Activated CD4-positive, CD25-positive, alpha-beta regulatory T cell (primary cell): ENCODE measurements around the gene ITPR1.

Experiments
- DNase-seq, 4 experiments: peaks; one replicate each; lab custom pipeline; 2025; lab: John Stamatoyannopoulos, UW

The ITPR1 gene

DNA sequence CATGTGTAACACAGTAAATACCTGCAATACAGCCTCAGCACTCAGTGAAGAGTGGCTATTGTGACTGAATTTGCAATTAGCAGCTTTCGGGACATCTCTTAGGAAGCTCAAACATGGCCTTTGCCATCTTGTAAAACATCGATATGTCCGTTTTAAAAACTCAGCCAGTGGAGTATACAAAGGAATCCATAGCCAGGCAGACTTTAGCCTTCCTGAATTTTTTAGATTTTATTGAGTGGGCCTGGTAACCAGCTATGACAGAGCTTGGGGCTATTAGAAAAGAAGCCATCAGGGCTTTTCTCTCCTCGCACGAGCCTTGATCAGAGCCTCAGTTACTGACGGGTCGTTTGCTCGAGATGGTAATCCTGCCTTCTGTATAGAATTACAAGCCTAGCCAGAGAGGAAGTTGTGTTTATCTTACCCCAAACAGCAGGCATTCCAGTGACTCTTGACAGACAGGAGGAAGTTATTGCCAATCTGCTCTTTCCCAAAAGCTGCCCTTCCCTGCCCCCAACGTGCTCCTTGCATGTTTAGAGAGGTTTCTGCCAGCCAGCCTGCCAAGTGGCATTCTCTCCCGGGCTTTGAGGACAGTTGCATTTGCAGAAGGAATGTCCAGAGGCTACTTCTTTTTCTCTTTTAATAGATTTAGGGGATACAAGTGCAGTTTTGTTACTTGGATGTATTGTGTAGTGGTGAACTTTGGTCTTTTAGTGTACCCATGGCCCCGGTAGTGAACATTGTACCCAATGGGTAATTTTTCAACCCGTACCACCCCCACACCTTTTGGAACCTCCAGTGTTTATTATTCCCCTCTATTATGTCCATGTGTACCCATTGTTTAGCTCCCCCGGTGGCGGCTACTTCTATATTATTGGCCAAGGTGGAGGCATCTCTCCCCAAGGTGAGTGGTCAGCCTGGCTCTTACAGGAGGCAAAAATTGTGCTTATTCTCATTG lies 40.6 kb downstream of the ITPR1 start:
- DNase-seq, result no peak

DNA sequence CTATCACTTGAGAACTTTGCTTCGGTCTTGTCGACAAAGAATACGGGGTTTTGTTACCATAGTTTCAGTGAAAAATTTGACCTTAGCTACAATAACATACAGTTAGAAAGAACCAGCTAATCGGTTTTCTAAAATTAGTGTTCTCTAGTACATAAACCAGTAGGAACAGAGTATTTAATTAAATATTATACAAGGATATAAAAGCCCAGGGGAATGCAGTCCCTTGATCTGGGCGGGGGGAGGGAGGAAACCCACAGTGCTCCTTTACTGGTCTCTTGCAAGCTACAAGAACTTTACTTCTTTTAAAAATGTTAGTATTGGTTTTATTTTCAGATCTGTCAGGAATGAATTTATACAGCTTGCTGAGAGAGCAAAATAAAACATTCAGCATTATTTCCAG lies 41.8 kb downstream of the ITPR1 start:
- no peak for DNase-seq

DNA sequence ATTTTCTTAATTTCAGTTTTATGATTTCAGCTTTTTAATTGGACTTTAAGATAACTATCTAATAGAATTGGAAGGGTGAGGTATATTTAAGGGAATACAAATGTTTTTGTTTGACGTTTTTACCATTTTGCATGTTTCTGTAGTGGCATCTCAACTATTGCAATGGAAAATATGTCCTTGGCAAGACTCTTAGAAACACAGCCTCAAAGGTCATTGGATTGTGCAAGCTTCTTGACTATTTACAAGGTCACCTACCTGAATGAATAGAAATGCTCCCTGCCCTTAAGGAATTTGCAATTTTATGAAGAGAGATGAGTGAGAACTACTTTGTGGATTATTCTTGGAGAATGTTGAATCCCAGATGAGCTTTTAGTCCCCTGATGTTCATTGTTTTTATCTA lies 43.1 kb downstream of the ITPR1 start:
- no peak for DNase-seq

DNA sequence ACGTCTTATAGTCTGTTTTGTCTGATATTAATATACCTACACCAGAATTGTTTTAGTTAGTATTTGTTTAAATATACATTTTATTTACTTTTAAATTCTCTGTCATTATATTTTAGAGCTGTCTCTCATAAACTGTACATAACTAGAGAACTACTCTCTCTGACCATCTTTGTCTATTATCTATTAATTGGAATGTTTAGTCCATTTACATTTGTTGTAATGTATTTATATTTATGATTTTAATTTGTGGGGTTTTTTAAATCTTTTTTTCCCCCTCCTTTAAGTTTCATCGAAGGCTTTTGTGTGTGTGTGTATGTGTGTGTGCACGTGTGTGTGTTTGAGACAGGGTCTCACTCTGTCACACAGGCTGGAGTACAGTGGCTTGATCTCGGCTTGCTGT lies 47.1 kb downstream of the ITPR1 start:
- DNase-seq, result no peak

DNA sequence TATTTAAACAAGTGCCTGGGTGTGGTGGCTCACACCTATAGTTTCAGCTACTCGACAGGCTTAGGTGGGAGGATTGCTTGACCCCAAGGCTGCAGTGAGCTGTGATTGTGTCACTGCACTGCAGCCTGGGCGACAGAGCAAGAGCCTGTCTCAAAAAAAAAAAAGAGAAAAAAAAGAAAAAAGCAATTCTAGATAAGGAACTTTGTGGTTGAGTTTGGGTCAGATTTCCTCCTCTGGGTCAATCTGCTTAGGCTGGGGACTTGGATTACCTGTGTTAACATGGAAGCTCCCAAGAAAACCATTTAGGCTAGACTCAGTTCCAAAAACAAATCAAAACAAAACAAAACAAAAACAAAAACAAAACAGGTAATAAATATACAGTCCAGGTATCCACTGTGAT lies 50.0 kb downstream of the ITPR1 start:
- DNase-seq, result no peak

DNA sequence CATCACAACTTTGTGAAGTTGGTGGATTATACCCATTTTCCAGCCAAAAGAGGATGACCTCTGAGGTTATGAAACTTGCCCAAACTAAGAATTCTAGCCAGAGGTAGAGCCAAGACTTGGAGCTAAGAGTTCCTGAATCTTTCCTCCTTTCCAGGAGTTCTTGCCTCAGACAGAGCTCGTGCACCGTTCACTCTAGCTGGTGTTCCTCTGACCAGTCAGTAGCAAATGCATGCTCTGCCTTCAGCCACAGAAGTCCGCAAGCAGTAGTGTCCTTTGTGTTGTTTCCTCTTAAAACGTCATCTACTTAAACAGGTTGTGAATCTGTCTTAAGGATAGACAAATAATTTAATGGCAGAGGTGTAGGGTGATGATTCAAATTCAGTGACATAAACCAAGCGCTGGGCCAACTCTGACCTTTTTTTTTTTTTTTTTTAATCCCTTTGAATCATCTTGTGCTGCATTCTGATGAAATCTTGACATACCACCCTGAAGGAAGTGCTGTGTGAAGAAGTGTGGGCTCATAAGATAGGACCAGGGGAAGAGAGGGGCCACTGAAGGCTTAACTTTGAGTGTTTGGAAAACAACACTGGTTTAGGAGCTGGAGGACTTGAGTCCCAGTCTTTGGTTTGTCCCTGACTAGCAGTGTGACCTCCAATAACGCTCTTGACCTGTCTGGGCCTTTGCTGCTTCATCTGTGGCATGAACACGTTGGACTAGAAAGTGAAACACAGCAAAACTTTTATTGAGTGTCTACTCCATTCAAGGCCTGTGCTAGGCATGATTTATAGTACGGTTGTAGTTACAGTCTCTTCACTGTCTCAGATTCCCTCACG lies 53.4 kb downstream of the ITPR1 start:
- DNase-seq, result no peak

DNA sequence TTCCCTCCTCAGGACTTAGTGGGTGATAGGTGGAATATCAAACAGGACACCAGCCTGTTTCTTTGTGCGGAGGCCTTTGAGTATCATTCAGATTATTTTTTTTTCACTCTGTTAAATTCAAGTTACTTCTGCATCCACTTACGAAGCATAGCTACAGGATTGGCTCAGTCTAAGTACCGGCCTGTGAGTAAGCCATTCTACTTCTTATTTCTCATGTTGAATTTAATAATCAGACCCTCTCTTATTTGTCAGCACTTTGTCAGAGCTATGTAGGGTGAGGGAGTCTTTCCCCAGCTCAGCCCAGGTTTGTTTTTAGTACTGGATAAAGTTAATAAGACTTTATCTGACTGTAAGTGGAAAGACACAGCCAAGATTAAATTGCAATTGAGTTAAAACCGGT lies 54.7 kb downstream of the ITPR1 start:
- no peak for DNase-seq

DNA sequence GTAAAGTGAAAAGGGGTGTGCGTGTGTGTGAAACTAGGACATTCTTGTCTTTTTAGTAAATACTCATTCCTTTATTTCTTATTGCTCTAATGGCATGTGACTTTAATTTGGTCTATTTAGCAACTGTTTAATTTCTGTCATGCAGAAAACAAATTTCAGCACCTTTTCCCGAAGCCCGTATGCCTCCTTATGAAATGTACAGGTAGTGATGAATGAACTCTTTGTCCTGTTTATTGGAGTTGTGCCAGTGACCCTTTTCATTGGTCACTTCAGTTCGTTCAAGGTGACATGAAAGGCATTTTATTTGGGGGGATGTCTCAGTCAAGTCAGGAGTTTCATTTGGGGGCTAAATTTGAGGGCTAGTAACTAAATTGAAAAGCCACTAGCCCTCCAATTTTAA lies 55.2 kb downstream of the ITPR1 start:
- no peak for DNase-seq

DNA sequence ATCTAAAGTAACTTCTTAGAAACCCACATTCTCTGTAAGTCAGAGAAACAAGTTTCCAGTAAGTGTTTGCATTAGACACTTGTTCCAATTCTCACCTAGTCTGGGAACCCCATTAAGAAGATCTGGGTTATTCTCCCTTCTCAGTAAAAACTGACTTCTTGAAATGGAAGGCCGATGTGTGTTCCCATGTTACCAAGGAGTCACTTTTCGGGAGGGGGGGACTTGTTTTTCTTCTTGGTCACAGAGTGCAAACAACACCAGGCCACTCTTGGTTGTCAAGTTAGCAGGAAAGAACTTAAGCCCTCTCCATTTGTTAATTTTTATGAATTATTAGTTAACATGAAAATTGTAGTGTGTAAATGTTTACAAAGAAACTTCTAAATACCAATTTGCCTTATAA lies 55.6 kb downstream of the ITPR1 start:
- no peak for DNase-seq

DNA sequence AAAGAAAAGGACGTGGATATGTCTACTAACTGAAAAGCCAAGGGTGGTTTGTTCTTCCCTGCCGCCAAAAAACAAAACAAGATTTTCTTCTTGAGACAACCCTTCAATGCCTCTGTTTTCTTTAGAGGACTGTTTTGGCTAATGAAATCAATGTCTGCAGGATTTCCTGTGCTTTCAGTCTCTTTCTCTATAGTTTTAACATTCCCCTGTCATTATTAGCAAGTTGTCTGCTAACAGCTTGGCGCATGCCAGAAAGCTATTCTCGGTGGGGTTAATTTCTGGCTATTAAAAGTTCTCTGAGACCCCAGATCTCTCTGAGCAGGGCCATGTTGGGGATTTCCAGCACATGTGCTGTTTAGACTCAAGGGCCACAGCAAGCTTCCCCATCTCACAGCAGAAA lies 56.7 kb downstream of the ITPR1 start:
- no peak for DNase-seq

DNA sequence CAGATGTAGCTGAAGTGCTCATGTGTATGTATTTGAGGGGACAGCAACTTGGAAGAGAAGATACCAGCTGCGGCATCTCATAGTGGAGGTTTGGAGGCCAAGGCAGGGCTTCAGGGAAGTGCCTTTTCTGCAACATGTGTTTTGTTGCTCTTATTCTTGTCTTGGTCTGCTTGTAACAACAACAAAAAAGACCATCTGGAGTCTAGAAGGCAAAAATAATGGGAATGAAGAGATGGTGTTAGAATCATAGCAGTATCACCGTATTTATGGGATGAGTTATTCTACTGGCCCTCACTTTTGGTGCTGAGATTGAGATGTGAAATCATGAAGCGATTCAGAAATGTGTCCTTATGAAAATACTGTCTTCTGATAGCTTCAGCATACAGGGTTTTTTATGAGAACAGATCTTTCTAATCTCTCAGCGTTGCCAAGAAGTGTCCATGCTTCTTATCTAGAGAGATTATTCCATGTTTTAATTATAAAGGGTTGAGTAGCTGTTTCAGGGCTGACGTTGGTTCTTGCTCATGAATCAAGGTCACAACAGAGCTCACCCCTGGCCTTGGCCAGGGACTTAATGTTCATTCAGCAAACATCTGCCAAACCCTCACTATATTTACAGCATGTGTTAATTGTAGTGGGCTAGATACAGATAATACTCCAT lies 58.0 kb downstream of the ITPR1 start:
- no peak for DNase-seq

DNA sequence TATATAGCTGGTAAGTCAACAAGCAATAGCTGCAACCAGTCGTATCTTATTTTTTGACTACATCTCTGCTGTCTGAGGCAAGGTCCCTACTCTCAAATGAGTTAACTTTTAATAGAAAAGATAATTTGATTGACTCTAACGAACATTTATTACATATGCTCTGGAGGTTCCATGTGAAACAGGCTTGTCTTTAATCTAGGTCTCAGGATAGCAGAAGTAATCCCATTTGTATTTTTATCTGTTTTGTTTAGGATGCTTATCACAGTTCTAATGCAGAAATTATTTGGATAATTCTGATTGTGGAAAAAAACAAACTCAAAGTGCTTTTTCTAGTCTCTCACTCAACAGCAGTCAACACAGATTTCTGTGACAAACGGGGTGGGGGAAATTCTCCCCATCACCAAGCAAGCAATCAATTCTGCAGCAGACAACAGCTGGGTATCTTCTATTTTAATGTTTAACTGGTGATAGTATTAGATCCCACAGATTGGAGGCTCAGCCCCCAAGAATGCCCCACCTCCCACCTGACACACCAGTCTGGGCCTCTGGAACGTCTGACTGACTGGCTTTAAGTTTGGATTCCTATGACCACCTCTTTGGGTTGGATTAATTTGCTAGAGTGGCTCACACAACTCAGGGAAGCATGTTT lies 58.8 kb downstream of the ITPR1 start:
- no peak for DNase-seq

DNA sequence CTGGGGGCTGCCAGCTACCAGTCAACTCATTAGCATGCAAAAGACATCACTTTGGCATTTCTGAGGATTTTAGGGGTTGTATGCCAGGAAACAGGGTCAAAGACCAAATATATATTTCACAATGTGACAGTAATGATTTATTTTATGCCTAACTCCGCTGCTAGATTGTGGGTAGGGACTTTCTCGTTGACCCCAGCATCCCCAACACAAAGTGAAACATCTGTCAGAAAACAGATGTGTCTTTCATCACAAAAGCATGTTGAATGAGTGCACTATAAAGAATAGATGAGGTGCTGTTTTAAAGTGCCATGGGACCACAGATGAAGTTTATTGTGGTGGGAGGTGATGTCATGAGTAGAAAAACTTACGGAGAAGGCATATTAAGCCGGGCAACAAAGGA lies 59.7 kb downstream of the ITPR1 start:
- no peak for DNase-seq

DNA sequence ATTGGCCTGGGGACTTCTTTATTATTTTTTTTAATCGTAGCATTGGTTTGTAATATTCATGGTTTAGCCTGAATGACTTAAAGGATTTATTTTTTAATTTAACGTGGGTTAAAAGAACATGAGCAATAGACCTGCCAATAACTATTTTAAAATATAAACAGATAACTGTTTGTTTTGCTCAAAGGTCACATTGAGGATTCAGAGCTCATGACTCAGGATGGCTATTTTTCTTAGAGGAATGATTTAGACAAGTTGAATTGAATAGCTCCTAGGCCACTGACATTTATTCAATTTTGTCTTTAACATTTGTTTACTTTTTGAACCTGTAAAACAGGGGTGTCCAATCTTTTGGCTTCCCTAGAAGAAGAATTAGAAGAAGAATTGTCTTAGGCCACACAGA lies 68.5 kb downstream of the ITPR1 start:
- DNase-seq, result no peak

DNA sequence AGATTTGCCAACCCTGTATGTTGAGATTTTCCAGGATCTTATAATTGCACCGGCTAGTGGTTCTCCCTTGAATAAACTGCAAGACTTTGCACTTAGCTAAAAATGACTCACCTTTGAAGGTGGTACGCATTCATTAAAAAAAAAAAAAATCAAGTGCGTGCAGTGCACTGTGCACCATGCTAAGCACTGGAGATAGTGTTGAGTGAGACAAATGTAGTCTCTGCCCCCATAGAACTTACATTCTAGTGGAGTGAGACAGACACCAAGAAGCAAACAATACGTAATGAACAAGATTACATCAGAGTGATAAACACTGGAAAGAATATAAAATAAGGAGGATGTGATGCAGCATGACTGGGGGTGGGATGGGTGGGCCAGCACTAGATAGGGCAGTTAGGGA lies 69.4 kb downstream of the ITPR1 start:
- no peak for DNase-seq

DNA sequence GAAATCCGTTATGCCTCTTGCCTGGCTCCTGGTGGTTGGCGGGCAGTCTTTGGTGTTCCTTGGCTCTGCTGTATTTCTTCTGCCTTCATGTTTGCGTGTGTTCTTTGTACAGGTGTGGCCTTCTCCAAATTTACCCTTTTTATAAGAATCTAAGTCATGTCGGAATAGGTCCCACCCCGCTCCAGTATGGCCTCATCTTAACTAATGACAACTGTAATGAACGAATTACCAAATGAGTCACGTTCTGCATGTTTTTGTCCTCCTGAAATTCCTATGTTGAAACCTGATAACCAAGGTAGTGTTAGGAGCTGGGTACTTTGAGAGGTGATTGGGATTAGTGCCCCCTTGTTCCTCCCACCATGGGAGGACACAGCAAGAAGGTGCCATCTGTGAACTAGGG lies 71.1 kb downstream of the ITPR1 start:
- no peak for DNase-seq

DNA sequence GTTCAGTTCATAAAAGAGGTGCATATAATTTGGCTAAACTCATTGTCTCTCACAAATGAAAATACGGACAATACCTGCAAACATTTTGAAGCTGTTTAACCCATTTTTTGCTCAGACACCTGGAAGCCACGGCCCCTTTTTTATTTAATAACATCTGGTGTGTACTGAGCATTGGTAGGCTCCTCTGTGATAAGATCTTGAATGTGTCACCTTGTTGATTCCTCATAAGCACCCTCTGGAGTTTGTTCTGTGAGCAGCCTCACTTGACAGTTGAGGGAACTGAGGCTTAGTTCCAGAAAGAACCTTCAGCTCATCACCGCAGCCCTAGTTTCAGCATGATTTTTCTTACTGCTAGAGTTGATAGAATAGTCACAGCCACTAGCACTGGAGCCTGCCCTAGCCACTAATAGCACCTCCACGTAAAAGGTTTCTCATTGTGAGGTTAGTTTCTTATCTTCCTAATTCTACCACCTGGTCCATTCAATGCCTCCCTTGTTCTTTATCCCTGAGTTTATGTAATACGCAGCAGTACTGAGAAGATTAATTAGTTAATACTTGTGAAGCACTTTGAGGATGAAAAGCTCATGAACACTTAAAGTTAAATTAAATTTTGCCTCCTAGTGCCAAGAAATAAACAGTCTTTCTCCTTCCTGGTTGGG lies 71.9 kb downstream of the ITPR1 start:
- DNase-seq, result no peak

DNA sequence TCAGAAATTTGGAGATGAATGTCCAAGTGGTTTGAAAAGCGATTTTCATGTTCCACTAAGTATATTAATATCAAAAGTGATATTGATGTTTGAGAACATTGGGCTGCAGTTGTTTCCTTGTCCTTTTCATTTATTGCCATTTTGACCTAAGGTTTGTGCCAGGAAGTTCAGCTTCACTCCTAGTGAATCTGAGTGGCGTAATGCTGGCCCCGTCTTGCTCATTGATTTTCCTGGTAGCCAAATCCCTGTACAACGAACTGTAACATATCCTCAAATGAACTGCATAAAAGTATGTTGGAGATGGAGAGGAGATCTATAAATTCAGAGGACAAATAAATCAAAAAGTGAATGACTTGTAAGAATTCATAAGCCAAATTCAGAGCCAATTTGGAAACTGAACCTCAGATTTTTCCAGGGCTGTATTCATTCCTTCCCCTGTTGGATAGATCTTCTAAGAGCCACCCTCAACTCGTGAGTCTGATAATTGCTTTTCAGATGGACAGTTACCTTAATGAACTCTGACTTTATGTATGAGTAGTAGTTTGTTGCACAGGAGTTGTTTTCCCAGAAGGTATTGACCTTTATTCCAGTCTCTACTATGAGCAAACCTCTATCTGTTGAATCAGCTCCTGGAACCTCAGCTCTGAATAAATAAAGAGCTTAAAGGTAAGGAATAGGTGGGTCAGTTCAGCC lies 72.8 kb downstream of the ITPR1 start:
- DNase-seq, result no peak

DNA sequence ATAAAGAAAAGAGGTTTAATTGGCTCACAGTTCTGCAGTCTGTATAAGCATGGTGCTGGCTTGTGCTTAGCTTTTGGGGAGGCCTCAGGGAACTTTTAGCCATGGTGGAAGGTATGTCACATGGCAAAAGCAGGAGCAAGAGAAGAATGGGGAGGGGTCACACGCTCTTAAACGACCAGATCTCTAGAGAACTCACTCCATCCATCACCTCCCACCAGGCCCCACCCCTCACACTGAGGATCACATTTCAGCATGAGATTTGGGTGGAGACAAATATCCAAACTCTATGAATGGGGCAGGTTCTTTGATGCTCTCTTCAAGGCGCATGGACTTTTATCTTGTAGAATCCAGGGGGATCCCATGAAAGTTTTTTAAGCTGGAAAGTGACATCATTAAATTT lies 75.7 kb downstream of the ITPR1 start:
- no peak for DNase-seq

DNA sequence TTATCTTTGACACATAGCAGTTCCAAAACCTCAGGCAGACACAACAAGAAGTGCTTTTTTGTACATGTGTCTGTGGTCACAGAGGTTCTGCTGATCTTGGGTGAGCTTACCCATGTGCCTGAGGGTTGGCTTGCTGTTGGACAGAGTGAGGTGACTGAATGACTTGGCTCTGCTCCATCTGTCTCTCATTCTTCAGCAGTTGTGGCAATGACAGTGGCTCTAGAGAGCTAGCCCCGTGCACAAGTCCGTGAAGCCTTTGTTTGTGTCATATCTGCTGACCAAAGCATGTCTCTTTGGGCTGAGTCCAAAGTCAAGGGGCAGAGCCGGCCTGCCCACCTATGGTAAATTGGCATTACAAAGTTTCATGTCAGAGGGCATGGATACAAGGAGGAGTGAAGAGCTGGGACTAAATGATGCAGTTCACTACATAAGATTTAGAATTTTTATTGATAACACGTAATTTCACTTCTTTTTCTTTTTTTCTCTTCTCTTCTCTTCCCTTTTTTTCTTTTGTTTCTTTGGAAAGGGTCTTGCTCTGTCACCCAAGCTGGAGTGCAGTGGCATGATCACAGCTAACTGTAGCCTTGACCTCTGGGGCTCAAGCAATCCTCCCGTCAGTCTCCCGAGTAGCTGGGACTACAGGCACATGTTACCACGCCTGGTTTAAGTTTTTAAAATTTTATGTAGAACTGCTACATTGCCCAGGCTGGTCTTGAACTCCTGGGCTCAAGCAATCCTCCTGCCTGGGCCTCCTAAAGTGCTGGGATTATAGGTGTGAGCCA lies 77.9 kb downstream of the ITPR1 start:
- no peak for DNase-seq
